ENCODE measurements around the gene TOR2A.

DNA sequence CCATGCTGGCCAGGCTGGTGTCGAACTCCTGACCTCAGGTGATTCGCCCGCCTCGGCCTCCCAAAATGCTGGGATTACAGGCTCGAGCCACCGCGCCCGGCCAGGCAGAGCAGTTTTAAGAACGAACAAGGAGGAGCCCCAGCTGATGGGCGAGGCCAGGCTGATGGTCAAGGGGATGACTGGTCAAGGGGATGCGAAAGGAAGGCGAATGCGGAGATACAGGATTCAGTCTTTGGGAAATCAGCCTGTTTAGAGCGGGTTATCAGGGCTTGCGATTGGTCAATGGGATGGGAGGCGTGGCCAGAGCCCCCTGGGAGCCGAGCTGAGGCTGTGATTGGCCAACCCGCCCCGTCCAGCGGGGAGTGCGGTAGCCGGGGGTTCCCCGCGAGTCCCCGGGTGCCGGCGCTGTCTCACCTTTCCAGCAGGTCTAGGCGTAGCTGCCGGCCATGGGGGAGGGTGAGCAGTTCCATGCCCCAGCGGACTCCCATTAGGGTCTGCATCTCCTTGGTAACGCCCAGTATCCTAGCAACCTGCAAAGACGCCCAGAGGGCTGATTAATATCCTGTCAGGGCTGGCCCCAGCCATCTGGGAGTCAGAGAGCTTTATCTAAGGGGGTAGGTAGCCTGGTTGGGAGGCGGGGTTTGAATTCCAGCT lies 7.5 kb upstream of the TOR2A start:
- TF ChIP-seq, protein P1, sequence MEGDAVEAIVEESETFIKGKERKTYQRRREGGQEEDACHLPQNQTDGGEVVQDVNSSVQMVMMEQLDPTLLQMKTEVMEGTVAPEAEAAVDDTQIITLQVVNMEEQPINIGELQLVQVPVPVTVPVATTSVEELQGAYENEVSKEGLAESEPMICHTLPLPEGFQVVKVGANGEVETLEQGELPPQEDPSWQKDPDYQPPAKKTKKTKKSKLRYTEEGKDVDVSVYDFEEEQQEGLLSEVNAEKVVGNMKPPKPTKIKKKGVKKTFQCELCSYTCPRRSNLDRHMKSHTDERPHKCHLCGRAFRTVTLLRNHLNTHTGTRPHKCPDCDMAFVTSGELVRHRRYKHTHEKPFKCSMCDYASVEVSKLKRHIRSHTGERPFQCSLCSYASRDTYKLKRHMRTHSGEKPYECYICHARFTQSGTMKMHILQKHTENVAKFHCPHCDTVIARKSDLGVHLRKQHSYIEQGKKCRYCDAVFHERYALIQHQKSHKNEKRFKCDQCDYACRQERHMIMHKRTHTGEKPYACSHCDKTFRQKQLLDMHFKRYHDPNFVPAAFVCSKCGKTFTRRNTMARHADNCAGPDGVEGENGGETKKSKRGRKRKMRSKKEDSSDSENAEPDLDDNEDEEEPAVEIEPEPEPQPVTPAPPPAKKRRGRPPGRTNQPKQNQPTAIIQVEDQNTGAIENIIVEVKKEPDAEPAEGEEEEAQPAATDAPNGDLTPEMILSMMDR (conservative IDR thresholded peaks at IDR 0.05; ENCODE audit: low read length): no peak
- TF ChIP-seq EZH2phosphoT487 (IDR thresholded peaks at IDR 0.05; ENCODE audit: borderline replicate concordance): no peak

Measured in Loucy (cell line).